Thoracic aorta (tissue), 2 donors: ENCODE data around the gene PUM2. TPM values are rescaled to one million over a fixed set of nuclear protein-coding genes. Genes with fewer than 3 reads are reported as not detected.
"Not testable (repeated sequence)": the region's sequence is repeated elsewhere in the genome, so short reads cannot be mapped to it uniquely, and the experiment has no call there.

Experiments used
- ATAC-seq: fragments of 150-250 bp; one replicate; pipeline ENCODE4 v1.8.0; 2017; ENCODE audit warnings: low read depth; ENCODE audit not compliant: insufficient number of reproducible peaks, low FRiP score
- DNase-seq: peaks from one replicate; pipeline ENCODE4 v3.0.0-alpha.2; 2020; ENCODE audit warnings: low spot score
- H3K27ac ChIP-seq, 2 donors: fragments of 200-600 bp; sonication (generic); 1 replicate in 1 of 2; 2 replicates in 1 of 2; pipeline ENCODE4 v1.5.1; 2016; ENCODE audit warnings: mild to moderate bottlenecking in 2 of 2, moderate library complexity in 2 of 2
- H3K27me3 ChIP-seq: fragments of 200-600 bp; sonication (generic); replicated peaks from 2 replicates; pipeline ENCODE4 v1.6.0; 2016; ENCODE audit warnings: mild to moderate bottlenecking; ENCODE audit not compliant: insufficient read depth
- H3K36me3 ChIP-seq: fragments of 200-600 bp; sonication (generic); one replicate; pipeline ENCODE4 v1.5.1; 2016
- H3K4me1 ChIP-seq, 2 donors: fragments of 200-600 bp; sonication (generic); 1 replicate in 1 of 2; 2 replicates in 1 of 2; pipeline versions ENCODE4 v1.5.1 to v1.6.0; 2016; ENCODE audit warnings: low read depth in 2 of 2, mild to moderate bottlenecking in 1 of 2; ENCODE audit not compliant: control insufficient read depth in 1 of 2
- H3K4me3 ChIP-seq: fragments of 200-600 bp; sonication (generic); 2 replicates; pipeline ENCODE4 v1.5.1; 2016; ENCODE audit warnings: mild to moderate bottlenecking
- H3K9me3 ChIP-seq: fragments of 200-600 bp; sonication (generic); 2 replicates; pipeline ENCODE4 v1.5.1; 2016
- total RNA-seq, 2 donors: library from RNA; depleted of rRNA; stranded (reverse); fragments of >200 nt; gene quantifications; one replicate each; pipeline versions ENCODE4 v1.1.0 to v1.2.3, GENCODE V29; 2016
- TF ChIP-seq, protein P1 (sequence below): fragments of 200-600 bp; sonication (generic); IDR thresholded peaks from one replicate; pipeline ENCODE4 v1.5.1; 2019; ENCODE audit warnings: antibody characterized with exemption

Gene PUM2
- total RNA-seq, 2 donors from 2014 or later: 45.4 to 88.7 TPM

GRCh38 chr2:20381457-20381856 lies 30.8 kb upstream of the PUM2 start:
- no peaks in the 10 kb centered on the region for H3K36me3 ChIP-seq
- H3K4me3 ChIP-seq: no peak overlapping the region
- TF ChIP-seq, protein P1, sequence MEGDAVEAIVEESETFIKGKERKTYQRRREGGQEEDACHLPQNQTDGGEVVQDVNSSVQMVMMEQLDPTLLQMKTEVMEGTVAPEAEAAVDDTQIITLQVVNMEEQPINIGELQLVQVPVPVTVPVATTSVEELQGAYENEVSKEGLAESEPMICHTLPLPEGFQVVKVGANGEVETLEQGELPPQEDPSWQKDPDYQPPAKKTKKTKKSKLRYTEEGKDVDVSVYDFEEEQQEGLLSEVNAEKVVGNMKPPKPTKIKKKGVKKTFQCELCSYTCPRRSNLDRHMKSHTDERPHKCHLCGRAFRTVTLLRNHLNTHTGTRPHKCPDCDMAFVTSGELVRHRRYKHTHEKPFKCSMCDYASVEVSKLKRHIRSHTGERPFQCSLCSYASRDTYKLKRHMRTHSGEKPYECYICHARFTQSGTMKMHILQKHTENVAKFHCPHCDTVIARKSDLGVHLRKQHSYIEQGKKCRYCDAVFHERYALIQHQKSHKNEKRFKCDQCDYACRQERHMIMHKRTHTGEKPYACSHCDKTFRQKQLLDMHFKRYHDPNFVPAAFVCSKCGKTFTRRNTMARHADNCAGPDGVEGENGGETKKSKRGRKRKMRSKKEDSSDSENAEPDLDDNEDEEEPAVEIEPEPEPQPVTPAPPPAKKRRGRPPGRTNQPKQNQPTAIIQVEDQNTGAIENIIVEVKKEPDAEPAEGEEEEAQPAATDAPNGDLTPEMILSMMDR: no peak
- peaks cover 3 to 15% of the 10 kb centered on the region in 2 donors for H3K4me1 ChIP-seq
- no peaks in the 10 kb centered on the region for H3K27me3 ChIP-seq
- DNase-seq (no peak), ATAC-seq (no peak)
- H3K9me3 ChIP-seq: no peaks in the 10 kb centered on the region
- no peak overlapping the region for H3K27ac ChIP-seq

DNA sequence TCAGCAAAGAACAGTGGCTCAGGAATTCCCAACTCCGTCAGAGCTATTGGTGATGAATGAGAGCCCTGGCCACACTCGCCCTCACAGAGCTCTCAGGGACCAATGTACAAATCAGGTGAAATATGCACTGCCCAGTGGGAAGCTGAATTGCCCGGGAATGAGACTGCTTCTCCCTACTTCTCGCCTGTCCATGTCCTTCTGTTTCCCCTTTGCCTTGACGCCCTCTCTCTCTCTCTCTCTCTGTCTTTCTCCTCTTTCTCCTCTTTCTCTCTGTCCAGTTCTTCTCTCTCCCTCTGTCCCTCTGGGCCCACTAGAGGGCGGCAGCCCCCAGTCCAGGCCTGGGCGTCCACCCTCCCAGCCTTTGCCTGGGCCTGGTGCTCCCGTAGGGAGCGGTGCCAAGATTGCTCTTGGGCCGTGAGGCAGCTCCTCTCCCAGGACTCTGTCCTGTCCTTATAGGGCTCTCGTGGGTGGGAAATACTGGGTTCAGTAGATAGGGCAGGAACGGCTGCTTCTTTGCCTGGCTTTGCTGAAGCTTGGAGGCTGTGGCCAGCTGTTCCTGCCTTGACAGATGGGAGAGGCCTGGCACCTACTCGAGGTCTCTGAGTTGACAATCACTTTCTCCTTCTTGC lies 28.4 kb upstream of the PUM2 start:
- ATAC-seq (peak; percentile 91), DNase-seq (peak; percentile 60)
- Histone ChIP-seq H3K4me1 (peaks cover 3 to 15% of the 10 kb centered on the region in 2 donors), H3K27ac (peak overlapping the region; percentile 23 to 64), H3K4me3 (no peak overlapping the region), H3K27me3 (no peaks in the 10 kb centered on the region), H3K36me3 (no peaks in the 10 kb centered on the region), H3K9me3 (no peaks in the 10 kb centered on the region)
- TF ChIP-seq, protein P1: peak; percentile 77

- TF ChIP-seq, protein P1: no peak
These were observed 27.7 kb upstream of the PUM2 start for GRCh38 chr2:20378341-20378740.

DNA sequence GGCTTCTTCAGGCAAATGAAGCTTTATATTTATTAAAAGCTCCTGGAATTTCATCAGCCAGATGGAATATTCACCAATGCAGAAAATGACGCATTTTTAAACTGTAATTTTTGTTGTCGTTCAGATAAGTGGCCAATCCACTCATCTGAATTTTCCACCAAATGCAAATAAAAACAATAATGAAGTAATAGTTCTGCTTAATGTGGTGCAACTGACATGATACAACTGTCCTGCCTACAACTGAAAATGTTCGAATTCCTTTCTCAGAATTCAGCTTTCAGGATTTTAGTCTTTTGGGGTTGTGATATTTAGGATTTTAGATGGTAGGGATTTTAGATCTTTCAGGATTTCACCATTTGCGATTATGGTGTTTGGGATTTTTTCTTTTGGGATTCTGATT lies 27.1 kb upstream of the PUM2 start:
- TF ChIP-seq, protein P1: no peak
- H3K4me3 ChIP-seq: no peak overlapping the region
- H3K36me3 ChIP-seq: no peaks in the 10 kb centered on the region
- DNase-seq (no peak), ATAC-seq (no peak)
- H3K9me3 ChIP-seq: no peaks in the 10 kb centered on the region
- H3K4me1 ChIP-seq: peaks cover 3 to 15% of the 10 kb centered on the region in 2 donors
- H3K27ac ChIP-seq: no peak overlapping the region
- H3K27me3 ChIP-seq: no peaks in the 10 kb centered on the region

More at GRCh38 chr2:20378341-20378740, 27.7 kb upstream of the PUM2 start:
- Histone ChIP-seq H3K27ac (no peak overlapping the region), H3K4me1 (peaks cover 3 to 15% of the 10 kb centered on the region in 2 donors), H3K9me3 (no peaks in the 10 kb centered on the region), H3K4me3 (no peak overlapping the region), H3K36me3 (no peaks in the 10 kb centered on the region), H3K27me3 (no peaks in the 10 kb centered on the region)
- ATAC-seq: no peak
- no peak for DNase-seq

DNA sequence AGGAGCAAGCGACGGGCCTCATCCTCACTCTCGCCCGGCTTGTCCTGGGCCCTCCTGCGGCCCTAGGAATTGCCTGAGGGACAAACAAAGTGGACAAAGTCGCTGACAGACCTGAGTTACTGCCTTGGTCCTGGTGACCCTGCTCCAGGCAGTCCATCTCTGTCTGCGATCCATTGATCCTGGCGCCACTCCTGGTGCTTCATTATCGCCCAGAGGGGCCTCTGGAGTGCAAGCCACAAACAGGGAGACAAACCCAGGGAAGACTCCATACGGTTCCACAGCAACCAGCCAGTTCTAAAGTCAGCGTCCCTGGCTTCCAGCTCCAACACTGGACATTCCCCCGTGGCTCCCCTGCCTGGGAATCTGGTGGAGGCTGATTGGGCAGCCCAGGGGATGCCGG lies 24.3 kb upstream of the PUM2 start:
- not testable (repeated sequence) for H3K27me3 ChIP-seq, H3K9me3 ChIP-seq, DNase-seq, H3K27ac ChIP-seq, H3K4me1 ChIP-seq, H3K36me3 ChIP-seq, H3K4me3 ChIP-seq, ATAC-seq
